ENCODE measurements around the gene RGS6.

GRCh38 chr14:71890541-71890940 is 41.7 kb upstream of the RGS6 start:
- TF ChIP-seq POLR2AphosphoS5 (IDR thresholded peaks at IDR 0.05) (no peak), CTCF (IDR thresholded peaks at IDR 0.05) (no peak), POLR2A (IDR thresholded peaks at IDR 0.05) (no peak), EP300 (IDR thresholded peaks at IDR 0.05) (no peak)
